ENCODE data around the gene POLE2. TPM values are rescaled to one million over a fixed set of nuclear protein-coding genes. Genes with fewer than 3 reads are reported as not detected.
A peak's percentile ranks its signal among the peaks of the same experiment; 100 is the strongest.
"Not testable (repeated sequence)": the region's sequence is repeated elsewhere in the genome, so short reads cannot be mapped to it uniquely, and the experiment has no call there.

The POLE2 gene
- total RNA-seq, 1 donor from 2014 or later: 3.1 TPM

DNA sequence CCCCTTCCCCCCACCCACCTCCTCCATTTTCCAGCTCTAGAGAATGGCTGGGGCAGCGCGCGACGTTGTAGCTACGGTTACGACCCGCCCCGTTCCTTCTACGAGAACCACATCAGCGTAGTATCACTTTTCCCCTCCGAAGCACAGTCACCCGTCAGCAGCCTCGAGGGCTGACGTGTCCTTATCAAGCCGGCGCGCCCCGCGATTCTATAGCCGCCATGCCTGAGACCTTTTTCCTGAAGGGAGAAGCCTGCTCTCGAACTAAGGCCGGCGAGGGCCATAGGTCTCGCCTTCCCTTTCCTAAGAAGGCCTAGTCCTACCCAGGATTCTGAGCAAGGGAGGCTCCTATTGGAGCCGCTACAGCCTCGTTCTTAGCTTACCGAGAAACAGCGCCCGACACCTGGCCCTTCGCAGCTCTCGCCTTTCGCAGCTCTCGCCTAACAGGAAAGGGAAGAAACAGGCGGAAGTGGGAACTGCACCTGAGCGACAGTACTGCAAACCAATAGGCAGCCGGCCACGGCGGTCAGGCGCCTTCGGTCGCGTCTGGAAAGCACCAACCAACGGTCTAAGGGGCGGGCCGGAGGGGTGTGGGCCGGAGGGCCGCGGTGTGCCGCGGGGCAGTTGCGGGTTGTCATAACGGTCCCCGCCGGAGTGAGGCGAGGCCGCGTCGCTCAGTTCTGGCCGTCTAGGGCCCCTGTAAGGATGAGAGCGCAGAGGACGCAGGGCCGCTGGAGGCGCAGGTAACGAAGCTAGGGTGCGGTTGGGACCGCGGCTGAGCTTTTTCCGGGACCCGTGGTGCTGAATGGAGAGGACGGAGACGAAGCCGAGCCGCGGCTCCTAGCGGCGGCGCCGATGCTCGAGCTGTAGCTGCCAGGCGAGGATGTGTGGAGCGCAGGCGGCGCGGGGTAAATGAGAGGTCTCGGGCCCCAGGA lies 67.6 kb downstream of the POLE2 start, which contains the start of the genes MGAT2 and RPL36AL:
Gene MGAT2, plus strand, starts transcription at position 618 of the 932 bp plus-strand sequence. CDS start 470 bp downstream, outside the sequence.
Gene RPL36AL, minus strand, starts transcription at position 445 of the 932 bp plus-strand sequence. CDS start 1,522 bp downstream, outside the sequence.
- H3K27me3 Mint-ChIP-seq (ENCODE audit: low read depth): no peaks in the 10 kb centered on the region
- H3K27ac Mint-ChIP-seq (ENCODE audit: unreplicated experiment): peak within 1 kb of the TSS; percentile 95
- DNase-seq (ENCODE audit: low spot score): peak; percentile 99
- peaks cover 57% of the 10 kb centered on the region for H3K4me1 Mint-ChIP-seq (ENCODE audit: low read depth)
- H3K9me3 Mint-ChIP-seq (ENCODE audit: low read depth): no peaks in the 10 kb centered on the region
- H3K36me3 Mint-ChIP-seq (ENCODE audit: low read depth): peaks cover 14% of the 10 kb centered on the region
- peak within 1 kb of the TSS; percentile 97 for H3K4me3 Mint-ChIP-seq (ENCODE audit: unreplicated experiment)
- TF ChIP-seq, protein P1, sequence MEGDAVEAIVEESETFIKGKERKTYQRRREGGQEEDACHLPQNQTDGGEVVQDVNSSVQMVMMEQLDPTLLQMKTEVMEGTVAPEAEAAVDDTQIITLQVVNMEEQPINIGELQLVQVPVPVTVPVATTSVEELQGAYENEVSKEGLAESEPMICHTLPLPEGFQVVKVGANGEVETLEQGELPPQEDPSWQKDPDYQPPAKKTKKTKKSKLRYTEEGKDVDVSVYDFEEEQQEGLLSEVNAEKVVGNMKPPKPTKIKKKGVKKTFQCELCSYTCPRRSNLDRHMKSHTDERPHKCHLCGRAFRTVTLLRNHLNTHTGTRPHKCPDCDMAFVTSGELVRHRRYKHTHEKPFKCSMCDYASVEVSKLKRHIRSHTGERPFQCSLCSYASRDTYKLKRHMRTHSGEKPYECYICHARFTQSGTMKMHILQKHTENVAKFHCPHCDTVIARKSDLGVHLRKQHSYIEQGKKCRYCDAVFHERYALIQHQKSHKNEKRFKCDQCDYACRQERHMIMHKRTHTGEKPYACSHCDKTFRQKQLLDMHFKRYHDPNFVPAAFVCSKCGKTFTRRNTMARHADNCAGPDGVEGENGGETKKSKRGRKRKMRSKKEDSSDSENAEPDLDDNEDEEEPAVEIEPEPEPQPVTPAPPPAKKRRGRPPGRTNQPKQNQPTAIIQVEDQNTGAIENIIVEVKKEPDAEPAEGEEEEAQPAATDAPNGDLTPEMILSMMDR (IDR thresholded peaks at IDR 0.05): peak; percentile 74

GRCh38 chr14:49619730-49620129 lies 68.3 kb downstream of the POLE2 start:
- H3K27me3 Mint-ChIP-seq (ENCODE audit: low read depth): no peaks in the 10 kb centered on the region
- H3K9me3 Mint-ChIP-seq (ENCODE audit: low read depth): no peaks in the 10 kb centered on the region
- peak overlapping the region; percentile 97 for H3K4me3 Mint-ChIP-seq (ENCODE audit: unreplicated experiment)
- peaks cover 14% of the 10 kb centered on the region for H3K36me3 Mint-ChIP-seq (ENCODE audit: low read depth)
- peak overlapping the region; percentile 95 for H3K27ac Mint-ChIP-seq (ENCODE audit: unreplicated experiment)
- no peak for DNase-seq (ENCODE audit: low spot score)
- TF ChIP-seq, protein P1 (IDR thresholded peaks at IDR 0.05): no peak
- peaks cover 55% of the 10 kb centered on the region for H3K4me1 Mint-ChIP-seq (ENCODE audit: low read depth)

DNA sequence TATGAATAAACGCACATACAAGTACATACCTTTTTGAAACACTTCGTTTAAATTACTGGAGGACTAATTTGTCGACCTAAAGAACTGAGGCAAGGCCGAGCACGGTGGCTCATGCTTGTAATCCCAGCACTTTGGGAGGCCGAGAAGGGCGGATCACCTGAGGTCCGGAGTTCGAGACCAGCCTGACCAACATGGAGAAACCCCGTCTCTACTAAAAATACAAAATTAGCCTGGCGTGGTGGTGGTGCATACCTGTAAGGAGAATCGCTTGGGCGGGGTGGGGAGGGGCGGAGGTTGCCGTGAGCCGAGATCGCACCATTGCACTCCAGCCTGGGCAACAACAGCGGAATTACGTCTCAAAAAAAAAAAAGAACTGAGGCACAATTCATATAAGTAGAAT lies 68.7 kb downstream of the POLE2 start:
- Mint-ChIP-seq H3K36me3 (ENCODE audit: low read depth) (peaks cover 14% of the 10 kb centered on the region), H3K4me3 (ENCODE audit: unreplicated experiment) (peak overlapping the region; percentile 97), H3K4me1 (ENCODE audit: low read depth) (peaks cover 53% of the 10 kb centered on the region), H3K27ac (ENCODE audit: unreplicated experiment) (peak overlapping the region; percentile 95)
- DNase-seq (ENCODE audit: low spot score); H3K27me3 Mint-ChIP-seq (ENCODE audit: low read depth); H3K9me3 Mint-ChIP-seq (ENCODE audit: low read depth): not testable (repeated sequence)

GRCh38 chr14:49617852-49618519 lies 70.0 kb downstream of the POLE2 start:
- H3K4me1 Mint-ChIP-seq (ENCODE audit: low read depth): peaks cover 40% of the 10 kb centered on the region
- H3K27ac Mint-ChIP-seq (ENCODE audit: unreplicated experiment): peak overlapping the region; percentile 12
- TF ChIP-seq, protein P1 (IDR thresholded peaks at IDR 0.05): no peak
- peaks cover 14% of the 10 kb centered on the region for H3K36me3 Mint-ChIP-seq (ENCODE audit: low read depth)
- no peak overlapping the region for H3K4me3 Mint-ChIP-seq (ENCODE audit: unreplicated experiment)
- no peaks in the 10 kb centered on the region for H3K27me3 Mint-ChIP-seq (ENCODE audit: low read depth)
- no peak for DNase-seq (ENCODE audit: low spot score)
- H3K9me3 Mint-ChIP-seq (ENCODE audit: low read depth): no peaks in the 10 kb centered on the region

DNA sequence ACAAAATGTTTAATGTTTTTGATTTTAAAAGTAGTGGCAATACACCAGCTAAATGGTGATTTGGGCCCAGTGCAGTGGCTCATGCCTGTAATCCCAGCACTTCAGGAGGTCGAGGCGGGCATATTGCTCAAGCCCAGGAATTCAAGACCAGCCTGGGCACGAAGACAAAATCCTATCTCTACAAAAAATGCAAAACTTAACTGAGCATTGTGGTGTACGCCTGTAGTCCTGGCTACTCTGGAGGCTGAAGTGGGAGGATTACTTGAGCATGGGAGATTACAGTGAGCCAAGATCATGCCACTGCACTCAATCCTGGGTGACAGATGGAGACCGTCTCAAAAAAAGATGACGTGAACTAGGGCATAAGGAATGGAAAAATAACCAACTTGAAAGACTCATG lies 72.2 kb downstream of the POLE2 start:
- H3K9me3 Mint-ChIP-seq (ENCODE audit: low read depth): no peaks in the 10 kb centered on the region
- H3K4me3 Mint-ChIP-seq (ENCODE audit: unreplicated experiment): no peak overlapping the region
- H3K27ac Mint-ChIP-seq (ENCODE audit: unreplicated experiment): no peak overlapping the region
- no peak for DNase-seq (ENCODE audit: low spot score)
- peaks cover 14% of the 10 kb centered on the region for H3K36me3 Mint-ChIP-seq (ENCODE audit: low read depth)
- TF ChIP-seq, protein P1 (IDR thresholded peaks at IDR 0.05): no peak
- H3K4me1 Mint-ChIP-seq (ENCODE audit: low read depth): peaks cover 33% of the 10 kb centered on the region
- H3K27me3 Mint-ChIP-seq (ENCODE audit: low read depth): no peaks in the 10 kb centered on the region
